Tibial artery (tissue), 4 donors: ENCODE measurements around the gene CDK12.

Experiments
- DNase-seq, 2 donors: peaks; one replicate each; pipeline ENCODE4 v3.0.0-alpha.2; 2019
- H3K27ac ChIP-seq, 2 donors: fragments of 200-600 bp; sonication (generic) in 1 of 2; 1 replicate in 1 of 2; 2 replicates in 1 of 2; pipeline ENCODE4 v1.5.1; 2018 to 2019; ENCODE audit warnings: mild to moderate bottlenecking in 1 of 2
- H3K27me3 ChIP-seq, 2 donors: fragments of 200-600 bp; sonication (generic) in 1 of 2; one replicate each; pipeline versions ENCODE4 v1.5.1 to v1.6.0; 2016 to 2019
- H3K36me3 ChIP-seq, 3 donors: fragments of 200-600 bp; sonication (generic) in 2 of 3; one replicate each; pipeline ENCODE4 v1.5.1; 2016 to 2019; ENCODE audit warnings: mild to moderate bottlenecking in 2 of 3
- H3K4me1 ChIP-seq, 4 donors: fragments of 200-600 bp; sonication (generic) in 2 of 4; 1 replicate in 3 of 4; 2 replicates in 1 of 4; pipeline ENCODE4 v1.5.1; 2016 to 2019
- H3K4me3 ChIP-seq, 2 donors: fragments of 200-600 bp; sonication (generic) in 1 of 2; 1 replicate in 1 of 2; 2 replicates in 1 of 2; pipeline ENCODE4 v1.5.1; 2018 to 2019; ENCODE audit warnings: mild to moderate bottlenecking in 2 of 2
- H3K9me3 ChIP-seq, 3 donors: fragments of 200-600 bp; sonication (generic) in 1 of 3; one replicate each; pipeline ENCODE4 v1.5.1; 2016 to 2019
- intact Hi-C: fragments of 100-400 bp; cut with DNase I; formaldehyde crosslinking; loops from one replicate; pipeline ENCODE4 v1.15.0; 2023; ENCODE audit warnings: low total_unique reads
- TF ChIP-seq, protein P1 (sequence below), 2 experiments: fragments of 200-600 bp in 1 of 2; fragments of 450-650 bp in 1 of 2; IDR thresholded peaks; one replicate each; pipeline ENCODE4 v1.5.1; 2017 to 2019; ENCODE audit warnings: antibody characterized with exemption in 2 of 2, mild to moderate bottlenecking in 1 of 2, moderate library complexity in 1 of 2

Gene CDK12

DNA sequence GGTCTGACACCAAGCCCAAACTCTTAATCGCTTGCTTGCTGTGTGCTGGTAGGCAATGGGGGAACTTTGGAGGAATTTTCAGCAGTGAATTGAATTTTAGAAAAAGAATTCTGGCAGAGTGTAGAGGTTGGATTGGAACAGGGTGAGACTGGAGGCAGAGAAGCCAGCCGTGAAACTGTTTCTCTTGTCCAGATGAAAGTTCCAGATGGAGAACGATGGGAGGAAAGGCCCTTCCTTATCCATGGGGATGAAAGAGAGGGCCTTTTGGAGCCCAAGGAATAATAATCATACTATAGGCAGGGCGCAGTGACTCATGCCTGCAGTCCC, 120.4 kb downstream of the CDK12 start:
- peaks cover 0 to 3% of the 10 kb centered on the region in 2 donors for H3K27me3 ChIP-seq
- H3K4me3 ChIP-seq: no peak overlapping the region
- H3K36me3 ChIP-seq: no peaks in the 10 kb centered on the region
- H3K4me1 ChIP-seq: no peaks in the 10 kb centered on the region
- DNase-seq: no peak
- intact Hi-C loops: no loop called here
- no peaks in the 10 kb centered on the region for H3K9me3 ChIP-seq
- no peak overlapping the region for H3K27ac ChIP-seq
- TF ChIP-seq, protein P1, sequence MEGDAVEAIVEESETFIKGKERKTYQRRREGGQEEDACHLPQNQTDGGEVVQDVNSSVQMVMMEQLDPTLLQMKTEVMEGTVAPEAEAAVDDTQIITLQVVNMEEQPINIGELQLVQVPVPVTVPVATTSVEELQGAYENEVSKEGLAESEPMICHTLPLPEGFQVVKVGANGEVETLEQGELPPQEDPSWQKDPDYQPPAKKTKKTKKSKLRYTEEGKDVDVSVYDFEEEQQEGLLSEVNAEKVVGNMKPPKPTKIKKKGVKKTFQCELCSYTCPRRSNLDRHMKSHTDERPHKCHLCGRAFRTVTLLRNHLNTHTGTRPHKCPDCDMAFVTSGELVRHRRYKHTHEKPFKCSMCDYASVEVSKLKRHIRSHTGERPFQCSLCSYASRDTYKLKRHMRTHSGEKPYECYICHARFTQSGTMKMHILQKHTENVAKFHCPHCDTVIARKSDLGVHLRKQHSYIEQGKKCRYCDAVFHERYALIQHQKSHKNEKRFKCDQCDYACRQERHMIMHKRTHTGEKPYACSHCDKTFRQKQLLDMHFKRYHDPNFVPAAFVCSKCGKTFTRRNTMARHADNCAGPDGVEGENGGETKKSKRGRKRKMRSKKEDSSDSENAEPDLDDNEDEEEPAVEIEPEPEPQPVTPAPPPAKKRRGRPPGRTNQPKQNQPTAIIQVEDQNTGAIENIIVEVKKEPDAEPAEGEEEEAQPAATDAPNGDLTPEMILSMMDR (IDR thresholded peaks at IDR 0.05): no peak

DNA sequence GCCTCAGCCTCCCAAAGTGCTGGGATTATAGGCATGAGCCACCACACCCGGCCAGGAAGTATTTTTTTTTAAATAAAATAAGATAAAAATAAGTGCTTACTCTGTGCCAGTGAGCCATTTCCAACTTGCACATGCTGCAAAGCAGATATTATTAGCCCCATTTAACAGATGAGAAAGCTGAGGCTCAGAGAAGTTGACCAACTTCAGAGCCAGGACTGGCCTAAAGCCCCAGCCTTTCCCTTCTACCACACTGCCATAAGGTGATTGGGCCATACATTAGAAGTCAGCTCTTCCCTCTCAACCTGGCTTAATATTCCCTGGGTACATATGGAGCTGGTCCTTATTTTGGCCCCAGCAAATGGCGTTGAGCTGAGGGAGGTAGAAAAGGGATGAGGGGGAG, 121.4 kb downstream of the CDK12 start:
- no peak for DNase-seq
- H3K27ac ChIP-seq: no peak overlapping the region
- intact Hi-C loops: no loop called here
- no peaks in the 10 kb centered on the region for H3K36me3 ChIP-seq
- H3K4me1 ChIP-seq: no peaks in the 10 kb centered on the region
- peaks cover 0 to 3% of the 10 kb centered on the region in 2 donors for H3K27me3 ChIP-seq
- TF ChIP-seq, protein P1 (IDR thresholded peaks at IDR 0.05): no peak
- H3K4me3 ChIP-seq: no peak overlapping the region
- no peaks in the 10 kb centered on the region for H3K9me3 ChIP-seq
